Measurements from ENCODE around the gene ARL6IP4.

GRCh38 chr12:122997343-122998250 lies 17.1 kb downstream of the ARL6IP4 start:
- TF ChIP-seq CTCF (IDR thresholded peaks at IDR 0.05), result no peak
- TF ChIP-seq ZFX (IDR thresholded peaks at IDR 0.05; ENCODE audit: borderline replicate concordance), result no peak
